HepG2 (cell line): ENCODE data around the gene MAN1C1. TPM values are rescaled to one million over a fixed set of nuclear protein-coding genes. Genes with fewer than 3 reads are reported as not detected.

Experiments
- CENPT ChIP-seq: sonication (generic); formaldehyde crosslinking; IDR thresholded peaks from 2 replicates; pipeline ENCODE4 v1.8.0; 2022; ENCODE audit warnings: low read depth, mild to moderate bottlenecking, moderate library complexity, missing genetic modification reagents
- HES4 ChIP-seq: sonication (generic); formaldehyde crosslinking; IDR thresholded peaks from 2 replicates; pipeline ENCODE4 v1.9.0; 2021; ENCODE audit warnings: mild to moderate bottlenecking, missing genetic modification reagents, borderline replicate concordance
- KLF12 ChIP-seq: sonication (generic); formaldehyde crosslinking; IDR thresholded peaks from 2 replicates; pipeline ENCODE4 v1.4.0; 2020; ENCODE audit warnings: missing genetic modification reagents, borderline replicate concordance
- MAFG ChIP-seq: sonication (generic); formaldehyde crosslinking; IDR thresholded peaks from 2 replicates; pipeline ENCODE4 v1.5.1; 2020; ENCODE audit warnings: mild to moderate bottlenecking, missing genetic modification reagents
- MAZ ChIP-seq, 2 experiments: sonication (generic) in 1 of 2; formaldehyde crosslinking in 1 of 2; IDR thresholded peaks; 2 replicates each; pipeline versions ENCODE4 v1.5.0 to v1.6.1; 2012 to 2020; ENCODE audit warnings: low read depth in 2 of 2, mild to moderate bottlenecking in 2 of 2, borderline replicate concordance in 1 of 2, improper control_type of control experiment in 1 of 2, low read length in 1 of 2, missing genetic modification reagents in 1 of 2, moderate library complexity in 1 of 2
- RBM39 ChIP-seq: fragments of 200-400 bp; formaldehyde crosslinking; IDR thresholded peaks from one replicate; pipeline ENCODE4 v1.6.1; 2018; ENCODE audit warnings: antibody characterized with exemption, mild to moderate bottlenecking, low read depth, low read length; ENCODE audit not compliant: poor library complexity, severe bottlenecking
- SETDB1 ChIP-seq: sonication (generic); formaldehyde crosslinking; IDR thresholded peaks from 2 replicates; pipeline ENCODE4 v1.5.1; 2020; ENCODE audit warnings: missing genetic modification reagents, mild to moderate bottlenecking, borderline replicate concordance
- ZNF205 ChIP-seq: IDR thresholded peaks from 2 replicates; pipeline ENCODE4 v1.6.1; 2018; ENCODE audit warnings: missing biosample characterization, missing genetic modification reagents
- ZNF446 ChIP-seq: sonication (generic); formaldehyde crosslinking; IDR thresholded peaks from 2 replicates; pipeline ENCODE4 v1.5.0; 2020; ENCODE audit warnings: mild to moderate bottlenecking, missing genetic modification reagents
- ZNF564 ChIP-seq: sonication (generic); formaldehyde crosslinking; IDR thresholded peaks from 2 replicates; pipeline ENCODE4 v1.8.1; 2023; ENCODE audit warnings: mild to moderate bottlenecking, missing genetic modification reagents
- ZNF605 ChIP-seq: sonication (generic); formaldehyde crosslinking; IDR thresholded peaks from 2 replicates; pipeline ENCODE4 v1.8.0; 2022; ENCODE audit warnings: mild to moderate bottlenecking, missing genetic modification reagents
- polyA plus RNA-seq, 8 experiments: library from polyadenylated mRNA; depleted of rRNA in 3 of 8; stranded (reverse) in 7 of 8; unstranded in 1 of 8; fragments of >200 nt; fragmentation: Illumina TruSeq in 4 of 8; extraction: Trizol in 4 of 8; gene quantifications; 2 replicates each; pipeline versions ENCODE4 v1.2.1 to v1.2.3, GENCODE V29; 2011 to 2016; ENCODE audit warnings: low read depth in 4 of 8, missing spikeins in 1 of 8, mixed read lengths in 1 of 8; ENCODE audit not compliant: insufficient read depth in 1 of 8
- total RNA-seq, 5 experiments: library from RNA; depleted of rRNA; stranded (reverse); fragments of >200 nt; fragmentation: Illumina TruSeq; extraction: Trizol; gene quantifications; 2 replicates each; pipeline ENCODE4 v1.2.3, GENCODE V29; 2016; ENCODE audit warnings: low read depth in 1 of 5
- TF ChIP-seq, protein P1 (sequence below), 2 experiments: IDR thresholded peaks; 2 replicates each; pipeline ENCODE4 v1.6.1; 2011 to 2012; ENCODE audit warnings: low read length in 2 of 2, borderline replicate concordance in 1 of 2, low read depth in 1 of 2, mild to moderate bottlenecking in 1 of 2, moderate library complexity in 1 of 2
- TF ChIP-seq, protein P2 (sequence below): IDR thresholded peaks from 2 replicates; pipeline ENCODE4 v1.6.1; 2016; ENCODE audit warnings: low read depth, borderline replicate concordance
- TF ChIP-seq, protein P3 (sequence below): sonication (generic); formaldehyde crosslinking; conservative IDR thresholded peaks from 2 replicates; pipeline ENCODE4 v1.8.0; 2022; ENCODE audit warnings: mild to moderate bottlenecking, moderate library complexity, missing genetic modification reagents
- TF ChIP-seq, protein P4 (sequence below): sonication (generic); formaldehyde crosslinking; IDR thresholded peaks from 2 replicates; pipeline ENCODE4 v1.5.0; 2020; ENCODE audit warnings: missing genetic modification reagents
- TF ChIP-seq, protein P5 (sequence below): IDR thresholded peaks from 2 replicates; pipeline ENCODE4 v1.4.0; 2020; ENCODE audit warnings: mild to moderate bottlenecking, missing genetic modification reagents

The MAN1C1 gene
- total and polyA plus RNA-seq, 2 of the 13 experiments (the other 11 are each of a cell fraction or from before 2014, with no cell fraction given): 0.18 to 0.49 TPM

DNA sequence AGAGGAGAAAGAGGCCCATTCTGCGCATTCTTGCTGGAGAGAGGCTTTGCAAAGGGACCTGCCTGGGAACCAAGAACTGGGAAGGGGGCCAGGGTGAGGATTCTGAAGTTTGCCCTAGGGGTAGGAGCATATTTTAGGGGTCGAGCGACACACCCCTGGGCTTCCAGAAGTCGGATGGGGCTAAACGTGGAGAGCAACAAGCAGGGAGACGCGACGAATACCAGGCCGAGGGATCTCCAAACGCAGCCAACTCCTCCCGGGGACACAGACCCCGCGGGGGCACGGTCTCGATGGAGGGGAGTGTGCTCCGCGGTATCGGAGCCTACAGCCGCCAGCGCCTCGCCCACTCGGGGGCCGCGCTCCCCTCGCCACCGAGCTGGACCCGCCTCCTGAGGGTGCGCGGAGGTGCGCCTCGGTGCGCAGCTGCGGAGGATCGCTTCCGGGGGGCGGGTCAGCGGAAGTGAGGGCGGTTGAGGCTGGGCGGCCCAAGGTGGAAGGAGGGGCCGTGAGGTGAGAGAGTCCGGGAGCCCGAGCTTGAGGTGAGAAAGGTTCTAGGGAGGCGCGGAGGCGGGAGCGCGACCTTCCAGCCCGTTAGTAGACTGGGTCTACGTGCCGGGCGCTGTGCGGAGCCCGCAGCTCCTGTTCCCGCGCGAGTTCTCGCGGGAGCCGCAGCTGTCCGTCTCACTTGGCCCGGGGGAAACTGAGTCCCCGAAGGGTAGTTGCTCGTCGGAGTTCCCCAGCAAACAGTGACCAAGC lies 203.1 kb downstream of the MAN1C1 start, which contains the start of gene MTFR1L (continued):
- TF ChIP-seq CENPT (CRISPR knock-in tag) (no peak), RBM39 (peak; percentile 40), HES4 (peak; percentile 65; the same call in 1 of the 2 replicates), MAZ (IDR thresholded peaks at IDR 0.05; ENCODE audit: borderline replicate concordance, low read depth, low read length) (peak; percentile 64; the same call in 1 of the 2 replicates), MAZ (CRISPR knock-in tag; IDR thresholded peaks at IDR 0.05; ENCODE audit: low read depth) (peak; percentile 88), ZNF605 (CRISPR knock-in tag) (no peak), SETDB1 (no peak), ZNF446 (CRISPR knock-in tag) (peak; percentile 78), KLF12 (CRISPR knock-in tag) (no peak), MAFG (CRISPR knock-in tag) (no peak), ZNF205 (CRISPR knock-in tag) (0 out of 2 replicates have a peak, but pooled peaks have one; percentile 48), ZNF564 (peak; percentile 65)
- TF ChIP-seq, protein P1, sequence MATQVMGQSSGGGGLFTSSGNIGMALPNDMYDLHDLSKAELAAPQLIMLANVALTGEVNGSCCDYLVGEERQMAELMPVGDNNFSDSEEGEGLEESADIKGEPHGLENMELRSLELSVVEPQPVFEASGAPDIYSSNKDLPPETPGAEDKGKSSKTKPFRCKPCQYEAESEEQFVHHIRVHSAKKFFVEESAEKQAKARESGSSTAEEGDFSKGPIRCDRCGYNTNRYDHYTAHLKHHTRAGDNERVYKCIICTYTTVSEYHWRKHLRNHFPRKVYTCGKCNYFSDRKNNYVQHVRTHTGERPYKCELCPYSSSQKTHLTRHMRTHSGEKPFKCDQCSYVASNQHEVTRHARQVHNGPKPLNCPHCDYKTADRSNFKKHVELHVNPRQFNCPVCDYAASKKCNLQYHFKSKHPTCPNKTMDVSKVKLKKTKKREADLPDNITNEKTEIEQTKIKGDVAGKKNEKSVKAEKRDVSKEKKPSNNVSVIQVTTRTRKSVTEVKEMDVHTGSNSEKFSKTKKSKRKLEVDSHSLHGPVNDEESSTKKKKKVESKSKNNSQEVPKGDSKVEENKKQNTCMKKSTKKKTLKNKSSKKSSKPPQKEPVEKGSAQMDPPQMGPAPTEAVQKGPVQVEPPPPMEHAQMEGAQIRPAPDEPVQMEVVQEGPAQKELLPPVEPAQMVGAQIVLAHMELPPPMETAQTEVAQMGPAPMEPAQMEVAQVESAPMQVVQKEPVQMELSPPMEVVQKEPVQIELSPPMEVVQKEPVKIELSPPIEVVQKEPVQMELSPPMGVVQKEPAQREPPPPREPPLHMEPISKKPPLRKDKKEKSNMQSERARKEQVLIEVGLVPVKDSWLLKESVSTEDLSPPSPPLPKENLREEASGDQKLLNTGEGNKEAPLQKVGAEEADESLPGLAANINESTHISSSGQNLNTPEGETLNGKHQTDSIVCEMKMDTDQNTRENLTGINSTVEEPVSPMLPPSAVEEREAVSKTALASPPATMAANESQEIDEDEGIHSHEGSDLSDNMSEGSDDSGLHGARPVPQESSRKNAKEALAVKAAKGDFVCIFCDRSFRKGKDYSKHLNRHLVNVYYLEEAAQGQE (IDR thresholded peaks at IDR 0.05; ENCODE audit: borderline replicate concordance in 1 of 2, low read depth in 1 of 2, low read length in 2 of 2): no peak
- TF ChIP-seq, protein P2, sequence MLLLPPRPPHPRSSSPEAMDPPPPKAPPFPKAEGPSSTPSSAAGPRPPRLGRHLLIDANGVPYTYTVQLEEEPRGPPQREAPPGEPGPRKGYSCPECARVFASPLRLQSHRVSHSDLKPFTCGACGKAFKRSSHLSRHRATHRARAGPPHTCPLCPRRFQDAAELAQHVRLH (CRISPR knock-in tag): peak; percentile 79
- TF ChIP-seq, protein P3, sequence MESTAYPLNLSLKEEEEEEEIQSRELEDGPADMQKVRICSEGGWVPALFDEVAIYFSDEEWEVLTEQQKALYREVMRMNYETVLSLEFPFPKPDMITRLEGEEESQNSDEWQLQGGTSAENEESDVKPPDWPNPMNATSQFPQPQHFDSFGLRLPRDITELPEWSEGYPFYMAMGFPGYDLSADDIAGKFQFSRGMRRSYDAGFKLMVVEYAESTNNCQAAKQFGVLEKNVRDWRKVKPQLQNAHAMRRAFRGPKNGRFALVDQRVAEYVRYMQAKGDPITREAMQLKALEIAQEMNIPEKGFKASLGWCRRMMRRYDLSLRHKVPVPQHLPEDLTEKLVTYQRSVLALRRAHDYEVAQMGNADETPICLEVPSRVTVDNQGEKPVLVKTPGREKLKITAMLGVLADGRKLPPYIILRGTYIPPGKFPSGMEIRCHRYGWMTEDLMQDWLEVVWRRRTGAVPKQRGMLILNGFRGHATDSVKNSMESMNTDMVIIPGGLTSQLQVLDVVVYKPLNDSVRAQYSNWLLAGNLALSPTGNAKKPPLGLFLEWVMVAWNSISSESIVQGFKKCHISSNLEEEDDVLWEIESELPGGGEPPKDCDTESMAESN: peak; percentile 40; the same call in 1 of the 2 replicates
- TF ChIP-seq, protein P4, sequence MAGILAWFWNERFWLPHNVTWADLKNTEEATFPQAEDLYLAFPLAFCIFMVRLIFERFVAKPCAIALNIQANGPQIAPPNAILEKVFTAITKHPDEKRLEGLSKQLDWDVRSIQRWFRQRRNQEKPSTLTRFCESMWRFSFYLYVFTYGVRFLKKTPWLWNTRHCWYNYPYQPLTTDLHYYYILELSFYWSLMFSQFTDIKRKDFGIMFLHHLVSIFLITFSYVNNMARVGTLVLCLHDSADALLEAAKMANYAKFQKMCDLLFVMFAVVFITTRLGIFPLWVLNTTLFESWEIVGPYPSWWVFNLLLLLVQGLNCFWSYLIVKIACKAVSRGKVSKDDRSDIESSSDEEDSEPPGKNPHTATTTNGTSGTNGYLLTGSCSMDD (CRISPR knock-in tag): no peak
- TF ChIP-seq, protein P5, sequence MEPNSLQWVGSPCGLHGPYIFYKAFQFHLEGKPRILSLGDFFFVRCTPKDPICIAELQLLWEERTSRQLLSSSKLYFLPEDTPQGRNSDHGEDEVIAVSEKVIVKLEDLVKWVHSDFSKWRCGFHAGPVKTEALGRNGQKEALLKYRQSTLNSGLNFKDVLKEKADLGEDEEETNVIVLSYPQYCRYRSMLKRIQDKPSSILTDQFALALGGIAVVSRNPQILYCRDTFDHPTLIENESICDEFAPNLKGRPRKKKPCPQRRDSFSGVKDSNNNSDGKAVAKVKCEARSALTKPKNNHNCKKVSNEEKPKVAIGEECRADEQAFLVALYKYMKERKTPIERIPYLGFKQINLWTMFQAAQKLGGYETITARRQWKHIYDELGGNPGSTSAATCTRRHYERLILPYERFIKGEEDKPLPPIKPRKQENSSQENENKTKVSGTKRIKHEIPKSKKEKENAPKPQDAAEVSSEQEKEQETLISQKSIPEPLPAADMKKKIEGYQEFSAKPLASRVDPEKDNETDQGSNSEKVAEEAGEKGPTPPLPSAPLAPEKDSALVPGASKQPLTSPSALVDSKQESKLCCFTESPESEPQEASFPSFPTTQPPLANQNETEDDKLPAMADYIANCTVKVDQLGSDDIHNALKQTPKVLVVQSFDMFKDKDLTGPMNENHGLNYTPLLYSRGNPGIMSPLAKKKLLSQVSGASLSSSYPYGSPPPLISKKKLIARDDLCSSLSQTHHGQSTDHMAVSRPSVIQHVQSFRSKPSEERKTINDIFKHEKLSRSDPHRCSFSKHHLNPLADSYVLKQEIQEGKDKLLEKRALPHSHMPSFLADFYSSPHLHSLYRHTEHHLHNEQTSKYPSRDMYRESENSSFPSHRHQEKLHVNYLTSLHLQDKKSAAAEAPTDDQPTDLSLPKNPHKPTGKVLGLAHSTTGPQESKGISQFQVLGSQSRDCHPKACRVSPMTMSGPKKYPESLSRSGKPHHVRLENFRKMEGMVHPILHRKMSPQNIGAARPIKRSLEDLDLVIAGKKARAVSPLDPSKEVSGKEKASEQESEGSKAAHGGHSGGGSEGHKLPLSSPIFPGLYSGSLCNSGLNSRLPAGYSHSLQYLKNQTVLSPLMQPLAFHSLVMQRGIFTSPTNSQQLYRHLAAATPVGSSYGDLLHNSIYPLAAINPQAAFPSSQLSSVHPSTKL: no peak
